SK-N-SH treated with all-trans-retinoic acid at 6 μM for 48 hours (cell line): ENCODE data around the gene TMEM150B.

ENCODE experiments used
- ATAC-seq: fragments of 200-7000 bp; cut with Tn5 transposase; 3 replicates; pipeline ENCODE4 v1.9.1; 2020; ENCODE audit warnings: mild to moderate bottlenecking, moderate library complexity
- ARNTL ChIP-seq: fragments of 450-650 bp; formaldehyde crosslinking; IDR thresholded peaks from 2 replicates; pipeline ENCODE4 v1.5.0; 2020; ENCODE audit warnings: low read depth, mild to moderate bottlenecking, moderate library complexity, borderline replicate concordance
- BACH2 ChIP-seq: fragments of 250-450 bp; sonication (Bioruptor Pico); IDR thresholded peaks from 2 replicates; pipeline ENCODE4 v1.9.0; 2021; ENCODE audit warnings: mild to moderate bottlenecking, borderline replicate concordance
- CREB5 ChIP-seq: fragments of 250-450 bp; sonication (Bioruptor Pico); IDR thresholded peaks from 2 replicates; pipeline ENCODE4 v1.5.1; 2020; ENCODE audit warnings: low read depth, mild to moderate bottlenecking, moderate library complexity
- CSDC2 ChIP-seq: fragments of 250-450 bp; sonication (Bioruptor Pico); IDR thresholded peaks from 2 replicates; pipeline ENCODE4 v1.5.0; 2020; ENCODE audit warnings: mild to moderate bottlenecking, moderate library complexity
- ESRRG ChIP-seq: fragments of 250-450 bp; sonication (Bioruptor Pico); IDR thresholded peaks from 2 replicates; pipeline ENCODE4 v1.6.1; 2021; ENCODE audit warnings: mild to moderate bottlenecking
- GLIS3 ChIP-seq: fragments of 250-450 bp; sonication (Bioruptor Pico); IDR thresholded peaks from 2 replicates; pipeline ENCODE4 v1.5.0; 2020; ENCODE audit warnings: mild to moderate bottlenecking, moderate library complexity
- ISL1 ChIP-seq: fragments of 250-450 bp; sonication (Bioruptor Pico); IDR thresholded peaks from 2 replicates; pipeline ENCODE4 v2.1.2; 2022; ENCODE audit warnings: mild to moderate bottlenecking, moderate library complexity
- OSR1 ChIP-seq: fragments of 250-450 bp; sonication (Bioruptor Pico); IDR thresholded peaks from 2 replicates; pipeline ENCODE4 v1.8.0; 2022; ENCODE audit warnings: moderate library complexity, mild to moderate bottlenecking, inconsistent platforms
- PATZ1 ChIP-seq: fragments of 250-450 bp; sonication (Bioruptor Pico); IDR thresholded peaks from 2 replicates; pipeline ENCODE4 v1.8.0; 2020; ENCODE audit warnings: mild to moderate bottlenecking, moderate library complexity, borderline replicate concordance
- POU6F1 ChIP-seq: fragments of 250-450 bp; sonication (Bioruptor Pico); IDR thresholded peaks from 2 replicates; pipeline ENCODE4 v1.8.0; 2021; ENCODE audit warnings: low read depth, mild to moderate bottlenecking, moderate library complexity, borderline replicate concordance
- RARB ChIP-seq: fragments of 250-450 bp; sonication (Bioruptor Pico); IDR thresholded peaks from 2 replicates; pipeline ENCODE4 v1.8.0; 2021; ENCODE audit warnings: mild to moderate bottlenecking, moderate library complexity
- SNAI2 ChIP-seq: fragments of 250-450 bp; sonication (Bioruptor Pico); IDR thresholded peaks from 2 replicates; pipeline ENCODE4 v1.5.0; 2020; ENCODE audit warnings: mild to moderate bottlenecking, moderate library complexity
- TCF4 ChIP-seq: fragments of 250-450 bp; sonication (Bioruptor Pico); IDR thresholded peaks from 2 replicates; pipeline ENCODE4 v1.8.0; 2021; ENCODE audit warnings: mild to moderate bottlenecking, moderate library complexity, borderline replicate concordance
- TSHZ2 ChIP-seq: fragments of 250-450 bp; sonication (Bioruptor Pico); IDR thresholded peaks from 2 replicates; pipeline ENCODE4 v1.5.0; 2020; ENCODE audit warnings: mild to moderate bottlenecking, moderate library complexity
- ZC3H10 ChIP-seq: fragments of 250-450 bp; sonication (Bioruptor Pico); IDR thresholded peaks from 2 replicates; pipeline ENCODE4 v1.5.1; 2021; ENCODE audit warnings: mild to moderate bottlenecking, moderate library complexity
- ZFP3 ChIP-seq: fragments of 250-450 bp; sonication (Bioruptor Pico); IDR thresholded peaks from 2 replicates; pipeline ENCODE4 v1.5.0; 2020; ENCODE audit warnings: mild to moderate bottlenecking, moderate library complexity
- ZFP30 ChIP-seq: fragments of 450-650 bp; formaldehyde crosslinking; IDR thresholded peaks from 2 replicates; pipeline ENCODE4 v1.5.0; 2022; ENCODE audit warnings: mild to moderate bottlenecking, moderate library complexity
- ZNF565 ChIP-seq: fragments of 450-650 bp; formaldehyde crosslinking; conservative IDR thresholded peaks from 2 replicates; pipeline ENCODE4 v1.5.0; 2020; ENCODE audit warnings: low read depth, mild to moderate bottlenecking, moderate library complexity
- ZNF70 ChIP-seq: fragments of 450-650 bp; formaldehyde crosslinking; IDR thresholded peaks from 2 replicates; pipeline ENCODE4 v1.5.0; 2020; ENCODE audit warnings: mild to moderate bottlenecking, moderate library complexity
- ZNF8 ChIP-seq: fragments of 450-650 bp; formaldehyde crosslinking; IDR thresholded peaks from 2 replicates; pipeline ENCODE4 v1.5.0; 2020; ENCODE audit warnings: mild to moderate bottlenecking, moderate library complexity

TMEM150B gene

GRCh38 chr19:55344444-55344843 is 19.3 kb upstream of the TMEM150B start:
- ATAC-seq, result no peak
- no peak for TF ChIP-seq TCF4 (CRISPR knock-in tag)
- TF ChIP-seq CSDC2 (CRISPR knock-in tag), result no peak
- TF ChIP-seq OSR1 (CRISPR knock-in tag), result no peak
- TF ChIP-seq ZFP3 (CRISPR knock-in tag), result no peak
- no peak for TF ChIP-seq ZC3H10 (CRISPR knock-in tag)
- no peak for TF ChIP-seq RARB
- TF ChIP-seq ESRRG (CRISPR knock-in tag), result no peak
- no peak for TF ChIP-seq ZFP30 (CRISPR knock-in tag)
- TF ChIP-seq GLIS3 (CRISPR knock-in tag), result no peak
- TF ChIP-seq ARNTL (CRISPR knock-in tag), result no peak
- TF ChIP-seq PATZ1, result no peak
- TF ChIP-seq SNAI2, result no peak
- TF ChIP-seq ISL1 (CRISPR knock-in tag), result no peak

GRCh38 chr19:55341595-55342531 is 16.7 kb upstream of the TMEM150B start:
- ATAC-seq, result no peak
- TF ChIP-seq ZC3H10 (CRISPR knock-in tag) (no peak), POU6F1 (CRISPR knock-in tag) (no peak), ISL1 (CRISPR knock-in tag) (no peak), ZFP30 (CRISPR knock-in tag) (no peak), GLIS3 (CRISPR knock-in tag) (no peak), TSHZ2 (no peak), ZNF8 (no peak)

- TF ChIP-seq ZFP30 (CRISPR knock-in tag) (no peak), TCF4 (CRISPR knock-in tag) (no peak), ZFP3 (CRISPR knock-in tag) (no peak), OSR1 (CRISPR knock-in tag) (no peak), ARNTL (CRISPR knock-in tag) (no peak), RARB (no peak), ESRRG (CRISPR knock-in tag) (no peak), ISL1 (CRISPR knock-in tag) (no peak), CSDC2 (CRISPR knock-in tag) (no peak), ZNF565 (no peak), ZNF8 (no peak), TSHZ2 (no peak), ZNF70 (CRISPR knock-in tag) (no peak), CREB5 (CRISPR knock-in tag) (no peak), POU6F1 (CRISPR knock-in tag) (no peak), BACH2 (CRISPR knock-in tag) (no peak), PATZ1 (no peak)
- TF ChIP-seq, all 23 proteins: peak for 0
- peak; percentile 23 for ATAC-seq
These were observed 16.0 kb upstream of the TMEM150B start for GRCh38 chr19:55341171-55341588.
